OCI-LY3 (cell line): ENCODE measurements around the gene CARM1.

ENCODE experiments used
- CTCF ChIP-seq: fragments of 200-600, 300-600 bp; sonication (generic); IDR thresholded peaks from 2 replicates; pipeline ENCODE4 v1.5.1; 2014; ENCODE audit warnings: antibody characterized with exemption, low read length, low read depth
- EZH2phosphoT487 ChIP-seq: fragments of 200-600 bp; shearing (Covaris generic); IDR thresholded peaks from 2 replicates; pipeline ENCODE4 v1.6.1; 2018; ENCODE audit warnings: antibody characterized with exemption, mixed run types, low read depth

- TF ChIP-seq CTCF (no peak), EZH2phosphoT487 (no peak)
Observed at GRCh38 chr19:10963865-10964264, 92.5 kb downstream of the CARM1 start.
